HEK293 (cell line): ENCODE measurements around the gene ERBB4.

Experiments
- CTCF ChIP-seq: fragments of 450-650 bp; formaldehyde crosslinking; IDR thresholded peaks from 2 replicates; pipeline ENCODE4 v1.5.1; 2016; ENCODE audit warnings: missing biosample characterization, missing genetic modification characterization
- ZBTB1 ChIP-seq: fragments of 450-650 bp; formaldehyde crosslinking; IDR thresholded peaks from 2 replicates; pipeline ENCODE4 v1.5.1; 2016; ENCODE audit warnings: missing biosample characterization, missing genetic modification characterization
- ZNF169 ChIP-seq: fragments of 450-650 bp; formaldehyde crosslinking; IDR thresholded peaks from 2 replicates; pipeline ENCODE4 v1.5.1; 2016; ENCODE audit warnings: missing biosample characterization, missing genetic modification characterization
- ZNF580 ChIP-seq: fragments of 450-650 bp; formaldehyde crosslinking; IDR thresholded peaks from 2 replicates; pipeline ENCODE4 v1.5.1; 2016; ENCODE audit warnings: missing biosample characterization, missing genetic modification characterization

- TF ChIP-seq CTCF (tag by site-specific recombination) = no peak
- TF ChIP-seq ZBTB1 = no peak
- TF ChIP-seq ZNF580 = no peak
- no peak for TF ChIP-seq ZNF169 (tag by site-specific recombination)
These were observed 384.1 kb downstream of the ERBB4 start for GRCh38 chr2:212154477-212154878.
